CD4-positive, alpha-beta T cell (primary cell): ENCODE measurements around the gene GPC1. TPM values are rescaled to one million over a fixed set of nuclear protein-coding genes. Genes with fewer than 3 reads are reported as not detected.

Experiments
- ATAC-seq: fragments of 200-7000 bp; cut with Tn5 transposase; one replicate; pipeline ENCODE4 v1.10.0; 2022; ENCODE audit warnings: mild to moderate bottlenecking; ENCODE audit not compliant: poor library complexity
- CTCF ChIA-PET: fragments of 350-600 bp; sonication (Branson Sonifier 250); formaldehyde crosslinking; loops from one replicate; lab custom pipeline; 2021; ENCODE audit warnings: antibody characterized with exemption, inconsistent platforms; lab: Charles Lee
- POLR2A ChIA-PET: fragments of 350-600 bp; sonication (Branson Sonifier 250); formaldehyde crosslinking; loops from one replicate; lab custom pipeline; 2021; ENCODE audit warnings: antibody characterized with exemption, inconsistent platforms; lab: Charles Lee
- DNase-seq, 14 experiments: peaks; one replicate each; pipeline ENCODE4 v3.0.0-alpha.2; 2013 to 2020; ENCODE audit warnings: mixed read lengths in 2 of 14
- H3K27ac ChIP-seq, 2 donors: one replicate each; pipeline versions ENCODE4 v1.5.1 to v1.7.0; 2013; ENCODE audit warnings: low read length in 2 of 2, low read depth in 1 of 2, mild to moderate bottlenecking in 1 of 2
- H3K27me3 ChIP-seq, 2 experiments: 1 replicate in 1 of 2; 2 replicates in 1 of 2; pipeline versions ENCODE4 v1.6.1 to v1.7.0; 2013; ENCODE audit warnings: low read length in 2 of 2, control low read depth in 1 of 2, mild to moderate bottlenecking in 1 of 2, moderate library complexity in 1 of 2; ENCODE audit not compliant: insufficient read depth in 2 of 2, control insufficient read depth in 1 of 2
- H3K36me3 ChIP-seq: one replicate; pipeline ENCODE4 v1.6.1; 2013; ENCODE audit warnings: low read length, control low read depth; ENCODE audit not compliant: insufficient read depth
- H3K4me1 ChIP-seq: one replicate; pipeline ENCODE4 v1.6.1; 2013; ENCODE audit warnings: low read length, control low read depth; ENCODE audit not compliant: insufficient read depth
- H3K4me3 ChIP-seq: one replicate; pipeline ENCODE4 v1.5.1; 2013; ENCODE audit warnings: mild to moderate bottlenecking, low read length, moderate library complexity
- H3K9me3 ChIP-seq, 2 experiments: 1 replicate in 1 of 2; 2 replicates in 1 of 2; pipeline versions ENCODE4 v1.6.1 to v1.7.0; 2013; ENCODE audit warnings: low read length in 2 of 2, mild to moderate bottlenecking in 2 of 2, control low read depth in 1 of 2, moderate library complexity in 1 of 2; ENCODE audit not compliant: control insufficient read depth in 1 of 2, insufficient read depth in 1 of 2
- H3K27ac Mint-ChIP-seq: one replicate; pipeline ENCODE4 v1.8.0; 2020; ENCODE audit warnings: mixed read lengths
- H3K27me3 Mint-ChIP-seq: one replicate; pipeline ENCODE4 v1.8.0; 2021; ENCODE audit warnings: mixed read lengths
- H3K36me3 Mint-ChIP-seq: one replicate; pipeline ENCODE4 v1.8.0; 2021; ENCODE audit warnings: low read depth, mixed read lengths
- H3K4me1 Mint-ChIP-seq: one replicate; pipeline ENCODE4 v1.8.0; 2021; ENCODE audit warnings: low read depth, mixed read lengths
- H3K4me3 Mint-ChIP-seq: one replicate; pipeline ENCODE4 v1.8.0; 2020; ENCODE audit warnings: mild to moderate bottlenecking, mixed read lengths
- H3K9me3 Mint-ChIP-seq: one replicate; pipeline ENCODE4 v1.8.0; 2020; ENCODE audit warnings: mixed read lengths
- CTCF ChIP-seq: fragments of 200-600 bp; IDR thresholded peaks from one replicate; pipeline ENCODE4 v1.8.0; 2022; ENCODE audit warnings: antibody characterized with exemption, mild to moderate bottlenecking
- intact Hi-C, 2 experiments: fragments of 100-400 bp; cut with DNase I in 1 of 2; cut with micrococcal nuclease in 1 of 2; formaldehyde crosslinking; loops; one replicate each; pipeline versions ENCODE4 v1.15.1 to v1.9.0; 2023 to 2025; cut with DNase I, micrococcal nuclease
- total RNA-seq, 174 experiments: library from RNA in 2 of 174; stranded (reverse) in 2 of 174; gene quantifications; one replicate each; pipeline ENCODE4 v1.2.3 and lab custom pipeline; 2021 to 2026

Gene GPC1
- total RNA-seq, 2 experiments from 2014 or later, result 0.58 to 0.98 TPM

- TF ChIP-seq CTCF, result no peak
- peak in 2 of 14 experiments; percentile 1 to 10 for DNase-seq
Observed at GRCh38 chr2:240395448-240395847, 40.0 kb upstream of the GPC1 start.

DNA sequence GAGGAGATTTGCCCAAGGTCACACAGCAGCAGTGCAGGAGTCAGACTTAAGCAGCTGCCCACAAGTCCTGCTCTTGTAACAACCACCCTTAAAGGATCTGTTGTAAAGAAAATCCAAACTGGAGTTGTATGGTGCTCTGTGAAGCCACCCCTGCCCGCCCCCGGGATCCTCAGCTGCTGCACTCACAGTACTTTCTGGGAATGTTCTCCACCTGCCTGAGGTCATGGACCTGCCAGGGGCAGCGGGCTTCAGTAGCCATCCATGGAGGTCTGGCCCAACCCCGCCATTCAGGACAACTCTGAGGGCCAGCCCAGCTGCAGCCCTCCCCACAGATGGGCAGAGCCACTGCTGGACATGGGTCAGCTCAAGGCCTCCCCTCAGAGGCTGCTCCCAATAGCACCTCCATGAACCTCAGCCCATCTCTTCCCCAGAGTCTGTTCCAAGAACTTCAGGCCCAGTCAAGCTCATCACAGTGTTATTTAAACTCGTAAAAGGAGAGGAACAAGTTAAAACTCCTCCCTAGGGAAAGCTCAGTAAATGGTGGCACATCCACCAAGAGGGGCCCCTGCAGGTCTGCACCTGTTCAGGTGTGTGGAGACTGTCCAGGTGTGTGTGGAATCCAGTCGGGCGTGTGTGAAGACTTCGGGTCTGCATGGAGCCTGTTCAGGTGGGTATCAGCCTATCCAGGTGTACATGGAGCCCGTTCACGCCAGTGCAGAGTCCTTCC is 39.4 kb upstream of the GPC1 start:
- no peaks in the 10 kb centered on the region for H3K9me3 Mint-ChIP-seq
- DNase-seq, result peak in 2 of 14 experiments; percentile 6 to 20
- Histone ChIP-seq H3K36me3 (no peaks in the 10 kb centered on the region), H3K9me3 (peaks cover 0 to 4% of the 10 kb centered on the region in 2 experiments), H3K27me3 (no peaks in the 10 kb centered on the region), H3K4me1 (peaks cover 10% of the 10 kb centered on the region), H3K4me3 (no peak overlapping the region), H3K27ac (no peak overlapping the region)
- H3K36me3 Mint-ChIP-seq, result no peaks in the 10 kb centered on the region
- peaks cover 10% of the 10 kb centered on the region for H3K4me1 Mint-ChIP-seq
- ChIA-PET CTCF (no interaction called here), POLR2A (no interaction called here)
- ATAC-seq, result no peak
- intact Hi-C loops, result no loop called here
- H3K27ac Mint-ChIP-seq, result no peak overlapping the region
- no peaks in the 10 kb centered on the region for H3K27me3 Mint-ChIP-seq
- TF ChIP-seq CTCF, result no peak
- no peak overlapping the region for H3K4me3 Mint-ChIP-seq

More at GRCh38 chr2:240395448-240395847, 40.0 kb upstream of the GPC1 start:
- H3K4me3 ChIP-seq, result no peak overlapping the region
- H3K36me3 ChIP-seq, result no peaks in the 10 kb centered on the region
- Mint-ChIP-seq H3K4me1 (peaks cover 10% of the 10 kb centered on the region), H3K27me3 (no peaks in the 10 kb centered on the region), H3K27ac (no peak overlapping the region), H3K36me3 (no peaks in the 10 kb centered on the region), H3K4me3 (no peak overlapping the region), H3K9me3 (no peaks in the 10 kb centered on the region)
- no peak for ATAC-seq
- ChIA-PET POLR2A (no interaction called here), CTCF (no interaction called here)
- H3K9me3 ChIP-seq, result peaks cover 0 to 4% of the 10 kb centered on the region in 2 experiments
- peaks cover 10% of the 10 kb centered on the region for H3K4me1 ChIP-seq
- no peak overlapping the region for H3K27ac ChIP-seq
- intact Hi-C loops, result no loop called here
- no peaks in the 10 kb centered on the region for H3K27me3 ChIP-seq

DNA sequence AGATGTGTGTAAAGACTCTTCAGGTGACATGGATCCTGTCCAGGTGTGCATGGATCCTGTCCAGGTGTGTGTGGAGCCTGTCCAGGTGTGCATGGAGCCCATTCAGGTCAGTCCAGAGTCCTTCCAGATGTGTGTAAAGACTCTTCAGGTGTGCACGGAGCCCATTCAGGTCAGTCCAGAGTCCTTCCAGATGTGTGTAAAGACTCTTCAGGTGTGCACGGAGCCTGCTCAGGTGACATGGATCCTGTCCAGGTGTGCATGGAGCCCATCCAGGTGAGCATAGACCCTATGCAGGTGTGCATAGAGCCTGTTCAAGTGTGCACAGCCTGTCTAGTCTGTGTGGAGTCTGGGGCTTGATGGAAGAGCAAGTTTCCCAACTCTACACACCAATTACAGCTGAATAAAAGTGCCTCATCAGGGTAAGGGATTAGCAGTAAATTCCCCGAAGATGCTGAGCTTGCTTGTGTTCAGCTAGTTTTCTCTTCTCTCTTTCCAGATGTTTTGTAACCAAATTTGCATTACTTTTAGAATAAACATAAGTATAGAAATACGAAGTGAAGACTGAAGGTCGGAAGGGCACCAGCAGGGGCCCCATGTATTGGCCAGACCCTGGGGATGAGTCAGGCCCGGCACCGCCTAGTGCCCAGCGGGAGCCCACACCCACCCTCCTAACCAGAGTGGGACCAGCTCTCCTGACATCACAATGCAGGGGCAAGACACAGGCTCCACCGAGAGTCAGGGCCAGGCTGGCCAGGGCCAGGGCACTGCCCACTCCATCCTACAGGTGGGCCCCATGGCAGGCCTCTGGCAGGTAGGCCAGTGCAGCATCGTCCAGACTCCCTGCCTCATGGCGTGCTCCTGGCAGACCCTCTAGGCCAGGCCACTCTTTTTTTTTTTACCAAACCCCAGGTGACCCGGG is 38.6 kb upstream of the GPC1 start:
- Histone ChIP-seq H3K4me3 (no peak overlapping the region), H3K4me1 (peaks cover 12% of the 10 kb centered on the region), H3K27me3 (no peaks in the 10 kb centered on the region), H3K36me3 (no peaks in the 10 kb centered on the region), H3K9me3 (peaks cover 0 to 4% of the 10 kb centered on the region in 2 experiments), H3K27ac (no peak overlapping the region)
- Mint-ChIP-seq H3K9me3 (no peaks in the 10 kb centered on the region), H3K36me3 (no peaks in the 10 kb centered on the region), H3K27ac (no peak overlapping the region), H3K4me1 (peaks cover 10% of the 10 kb centered on the region), H3K4me3 (no peak overlapping the region), H3K27me3 (no peaks in the 10 kb centered on the region)
- TF ChIP-seq CTCF, result no peak
- no peak for ATAC-seq
- intact Hi-C loops, result no loop called here
- POLR2A ChIA-PET, result no interaction called here
- DNase-seq, result peak in 1 of 14 experiments; percentile 27
- CTCF ChIA-PET, result no interaction called here
